ENCODE measurements around the gene SRGN.
"Not testable (repeated sequence)": the region's sequence is repeated elsewhere in the genome, so short reads cannot be mapped to it uniquely, and the experiment has no call there.

The SRGN gene

DNA sequence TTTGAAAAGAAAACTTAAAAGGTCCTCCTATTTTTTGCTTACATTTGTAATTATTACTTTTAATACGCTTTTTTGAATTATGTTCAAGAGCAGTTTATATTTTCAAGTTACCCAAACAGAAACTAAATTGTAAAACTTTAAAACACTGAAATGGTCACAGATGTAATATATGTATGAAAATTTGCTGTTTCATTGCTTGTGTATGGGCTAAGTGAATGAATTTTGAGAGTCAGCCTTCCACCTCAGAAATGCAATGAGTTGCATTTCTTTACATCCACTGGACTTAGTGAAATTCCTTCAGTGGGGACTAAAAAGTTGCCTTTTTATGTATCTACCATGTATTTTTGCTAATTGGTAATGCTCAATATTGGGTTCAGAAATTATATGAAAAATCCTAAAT is 37.7 kb downstream of the SRGN start:
- DNase-seq (ENCODE audit: low read depth in 2 of 3, low spot score in 2 of 3): no peak

DNA sequence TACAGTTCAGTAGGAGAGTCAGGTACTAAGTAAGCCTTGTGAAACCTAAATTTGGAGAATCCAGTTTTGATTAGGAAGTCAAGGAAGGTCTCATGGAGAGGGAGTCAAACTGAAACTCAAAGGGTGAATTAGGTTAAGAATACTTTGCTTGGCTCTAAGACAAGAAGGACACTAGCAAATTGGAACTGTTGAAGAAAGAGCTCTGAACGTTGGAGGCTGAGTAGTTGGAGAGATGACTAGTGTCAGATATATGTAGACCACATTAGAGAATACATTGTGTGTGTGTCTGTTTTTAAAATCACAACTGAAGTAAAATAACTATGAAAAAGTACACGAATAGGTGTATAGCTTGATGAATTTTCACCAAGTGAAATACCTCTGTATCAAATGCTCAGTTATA is 42.3 kb downstream of the SRGN start:
- DNase-seq (ENCODE audit: low read depth in 2 of 3, low spot score in 2 of 3): no peak

GRCh38 chr10:69139961-69140360 is 52.1 kb downstream of the SRGN start:
- no peak for DNase-seq (ENCODE audit: low read depth in 2 of 3, low spot score in 2 of 3)

DNA sequence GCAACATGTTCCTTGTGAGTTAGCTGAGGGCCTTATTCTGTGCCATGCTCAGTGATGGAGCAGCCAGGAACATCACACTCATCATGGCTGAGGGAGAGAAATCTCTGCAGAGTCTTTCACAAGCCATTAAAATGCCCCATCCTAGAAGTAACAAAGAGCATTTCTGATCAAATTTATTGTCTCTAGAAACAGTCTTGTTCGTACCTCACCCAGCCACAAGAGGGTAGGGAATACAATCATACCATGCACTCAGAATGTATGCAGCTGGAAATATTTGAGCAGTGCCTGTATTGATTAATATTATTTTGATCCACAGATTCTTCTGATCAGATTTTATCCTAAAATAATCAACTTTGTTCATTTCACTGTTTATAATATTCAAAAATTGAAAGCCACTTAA is 53.4 kb downstream of the SRGN start:
- no peak for DNase-seq (ENCODE audit: low read depth in 2 of 3, low spot score in 2 of 3)

- not testable (repeated sequence) for DNase-seq (ENCODE audit: low read depth in 2 of 3, low spot score in 2 of 3)
Measured at GRCh38 chr10:69142074-69142473, 54.2 kb downstream of the SRGN start.

GRCh38 chr10:69142983-69143382 is 55.1 kb downstream of the SRGN start:
- no peak for DNase-seq (ENCODE audit: low read depth in 2 of 3, low spot score in 2 of 3)

DNA sequence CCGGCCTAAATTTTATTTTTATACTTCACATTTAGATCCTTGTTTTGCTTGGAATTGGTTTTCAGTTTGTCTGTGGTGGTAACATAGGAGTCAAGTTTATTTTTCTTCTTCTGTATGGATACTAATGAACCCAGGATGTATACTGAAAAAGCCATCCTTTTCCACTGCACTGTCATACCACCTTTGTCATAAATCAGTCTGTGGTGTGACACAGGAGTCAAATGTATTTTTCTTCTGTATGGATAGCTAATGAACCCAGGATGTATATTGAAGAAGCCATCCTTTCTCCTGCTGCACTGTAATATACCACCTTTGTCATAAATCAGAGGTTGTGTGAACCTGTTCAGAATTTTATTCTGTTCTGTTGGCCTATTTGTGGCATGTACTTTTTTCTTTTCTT is 57.4 kb downstream of the SRGN start:
- DNase-seq (ENCODE audit: low read depth in 2 of 3, low spot score in 2 of 3): no peak

- DNase-seq (ENCODE audit: low read depth in 2 of 3, low spot score in 2 of 3): no peak
Measured at GRCh38 chr10:69145864-69146263, 58.0 kb downstream of the SRGN start.

DNA sequence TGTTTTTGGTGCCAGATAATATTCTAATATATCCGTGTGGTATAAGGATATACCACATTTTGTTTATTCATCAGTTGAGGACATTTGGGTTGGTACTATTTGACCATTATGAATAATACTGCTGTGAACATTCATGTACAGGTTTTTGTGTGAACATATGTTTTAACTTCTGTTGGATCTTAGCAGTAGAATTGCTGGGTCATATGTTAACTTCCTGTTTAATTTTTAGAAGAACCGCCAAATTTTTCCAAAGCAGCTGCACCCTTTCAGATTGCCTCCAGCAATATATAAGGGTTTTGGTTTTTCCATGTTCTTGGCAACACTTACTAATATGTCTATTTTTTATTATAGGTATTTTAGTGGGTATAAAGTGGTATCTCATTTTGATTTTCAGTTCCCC is 58.9 kb downstream of the SRGN start:
- no peak for DNase-seq (ENCODE audit: low read depth in 2 of 3, low spot score in 2 of 3)

- no peak for DNase-seq (ENCODE audit: low read depth in 2 of 3, low spot score in 2 of 3)
Measured at GRCh38 chr10:69151984-69152383, 64.1 kb downstream of the SRGN start.

DNA sequence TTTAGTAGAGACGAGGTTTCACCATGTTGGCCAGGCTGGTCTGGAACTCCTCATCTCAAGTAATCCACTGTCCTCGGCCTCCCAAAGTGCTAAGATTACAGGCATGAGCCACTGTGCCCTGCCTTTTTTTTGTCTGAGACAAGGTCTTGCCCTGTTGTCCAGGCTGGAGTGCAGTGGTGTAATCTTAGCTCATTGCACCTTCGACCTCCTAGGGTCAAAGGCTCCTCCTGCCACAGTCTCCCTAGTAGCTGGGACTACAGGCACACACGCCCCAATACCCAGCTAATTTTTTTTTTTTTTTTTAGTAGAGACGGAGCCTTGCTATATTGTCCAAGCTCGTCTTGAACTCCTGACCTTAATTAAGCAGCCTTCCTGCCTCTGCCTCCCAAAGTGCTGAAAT is 65.3 kb downstream of the SRGN start:
- DNase-seq (ENCODE audit: low read depth in 2 of 3, low spot score in 2 of 3): no peak

Data from activated CD8-positive, alpha-beta memory T cell treated with anti-CD3 and anti-CD28 coated beads for 48 hours (primary cell).